PFSK-1 (cell line): ENCODE measurements around the gene SAA1. TPM values are rescaled to one million over a fixed set of nuclear protein-coding genes. Genes with fewer than 3 reads are reported as not detected.

Experiments
- FOXP2 ChIP-seq: optimal IDR thresholded peaks from 2 replicates; pipeline ENCODE3; 2011; ENCODE audit warnings: borderline replicate concordance, control low read depth, inconsistent platforms; ENCODE audit not compliant: insufficient read depth; ENCODE audit errors: extremely low read length, extremely low read depth
- POLR2AphosphoS5 ChIP-seq: IDR thresholded peaks from 2 replicates; pipeline ENCODE4 v1.6.1; 2012; ENCODE audit warnings: low read depth, mild to moderate bottlenecking, control low read depth, low read length, moderate library complexity
- SIN3A ChIP-seq: IDR thresholded peaks from 2 replicates; pipeline ENCODE4 v1.6.1; 2012; ENCODE audit warnings: mild to moderate bottlenecking, low read length, moderate library complexity, borderline replicate concordance; ENCODE audit not compliant: insufficient read depth
- TAF1 ChIP-seq: IDR thresholded peaks from 2 replicates; pipeline ENCODE4 v1.6.1; 2012; ENCODE audit warnings: low read length, control low read depth, borderline replicate concordance; ENCODE audit not compliant: insufficient read depth
- polyA plus RNA-seq: library from polyadenylated mRNA; unstranded; fragments of >200 nt; gene quantifications from one replicate; pipeline ENCODE4 v1.2.1, GENCODE V29; 2012; ENCODE audit warnings: low read depth, missing spikeins; ENCODE audit not compliant: insufficient read length
- TF ChIP-seq, protein P1 (sequence below), 2 experiments: IDR thresholded peaks; 2 replicates each; pipeline versions ENCODE4 v1.6.1 to v1.8.0; 2011 to 2012; ENCODE audit warnings: low read depth in 2 of 2, low read length in 2 of 2, control low read depth in 1 of 2, inconsistent platforms in 1 of 2, mild to moderate bottlenecking in 1 of 2, moderate library complexity in 1 of 2; ENCODE audit not compliant: insufficient read depth in 1 of 2

The SAA1 gene
- not detected for polyA plus RNA-seq

DNA sequence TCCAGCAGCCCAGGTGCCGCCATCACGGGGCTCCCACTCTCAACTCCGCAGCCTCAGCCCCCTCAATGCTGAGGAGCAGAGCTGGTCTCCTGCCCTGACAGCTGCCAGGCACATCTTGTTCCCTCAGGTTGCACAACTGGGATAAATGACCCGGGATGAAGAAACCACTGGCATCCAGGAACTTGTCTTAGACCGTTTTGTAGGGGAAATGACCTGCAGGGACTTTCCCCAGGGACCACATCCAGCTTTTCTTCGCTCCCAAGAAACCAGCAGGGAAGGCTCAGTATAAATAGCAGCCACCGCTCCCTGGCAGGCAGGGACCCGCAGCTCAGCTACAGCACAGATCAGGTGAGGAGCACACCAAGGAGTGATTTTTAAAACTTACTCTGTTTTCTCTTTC lies at the start of gene SAA1:
Gene SAA1 (plus strand): TSS at position 316 of the 400 bp plus-strand sequence. CDS start 624 bp downstream, outside the sequence.
- TF ChIP-seq POLR2AphosphoS5: no peak
- no peak for TF ChIP-seq FOXP2
- TF ChIP-seq TAF1: no peak
- TF ChIP-seq, protein P1, sequence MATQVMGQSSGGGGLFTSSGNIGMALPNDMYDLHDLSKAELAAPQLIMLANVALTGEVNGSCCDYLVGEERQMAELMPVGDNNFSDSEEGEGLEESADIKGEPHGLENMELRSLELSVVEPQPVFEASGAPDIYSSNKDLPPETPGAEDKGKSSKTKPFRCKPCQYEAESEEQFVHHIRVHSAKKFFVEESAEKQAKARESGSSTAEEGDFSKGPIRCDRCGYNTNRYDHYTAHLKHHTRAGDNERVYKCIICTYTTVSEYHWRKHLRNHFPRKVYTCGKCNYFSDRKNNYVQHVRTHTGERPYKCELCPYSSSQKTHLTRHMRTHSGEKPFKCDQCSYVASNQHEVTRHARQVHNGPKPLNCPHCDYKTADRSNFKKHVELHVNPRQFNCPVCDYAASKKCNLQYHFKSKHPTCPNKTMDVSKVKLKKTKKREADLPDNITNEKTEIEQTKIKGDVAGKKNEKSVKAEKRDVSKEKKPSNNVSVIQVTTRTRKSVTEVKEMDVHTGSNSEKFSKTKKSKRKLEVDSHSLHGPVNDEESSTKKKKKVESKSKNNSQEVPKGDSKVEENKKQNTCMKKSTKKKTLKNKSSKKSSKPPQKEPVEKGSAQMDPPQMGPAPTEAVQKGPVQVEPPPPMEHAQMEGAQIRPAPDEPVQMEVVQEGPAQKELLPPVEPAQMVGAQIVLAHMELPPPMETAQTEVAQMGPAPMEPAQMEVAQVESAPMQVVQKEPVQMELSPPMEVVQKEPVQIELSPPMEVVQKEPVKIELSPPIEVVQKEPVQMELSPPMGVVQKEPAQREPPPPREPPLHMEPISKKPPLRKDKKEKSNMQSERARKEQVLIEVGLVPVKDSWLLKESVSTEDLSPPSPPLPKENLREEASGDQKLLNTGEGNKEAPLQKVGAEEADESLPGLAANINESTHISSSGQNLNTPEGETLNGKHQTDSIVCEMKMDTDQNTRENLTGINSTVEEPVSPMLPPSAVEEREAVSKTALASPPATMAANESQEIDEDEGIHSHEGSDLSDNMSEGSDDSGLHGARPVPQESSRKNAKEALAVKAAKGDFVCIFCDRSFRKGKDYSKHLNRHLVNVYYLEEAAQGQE (IDR thresholded peaks at IDR 0.05; ENCODE audit: insufficient read depth in 1 of 2, low read depth in 2 of 2, low read length in 2 of 2): no peak
- no peak for TF ChIP-seq SIN3A

DNA sequence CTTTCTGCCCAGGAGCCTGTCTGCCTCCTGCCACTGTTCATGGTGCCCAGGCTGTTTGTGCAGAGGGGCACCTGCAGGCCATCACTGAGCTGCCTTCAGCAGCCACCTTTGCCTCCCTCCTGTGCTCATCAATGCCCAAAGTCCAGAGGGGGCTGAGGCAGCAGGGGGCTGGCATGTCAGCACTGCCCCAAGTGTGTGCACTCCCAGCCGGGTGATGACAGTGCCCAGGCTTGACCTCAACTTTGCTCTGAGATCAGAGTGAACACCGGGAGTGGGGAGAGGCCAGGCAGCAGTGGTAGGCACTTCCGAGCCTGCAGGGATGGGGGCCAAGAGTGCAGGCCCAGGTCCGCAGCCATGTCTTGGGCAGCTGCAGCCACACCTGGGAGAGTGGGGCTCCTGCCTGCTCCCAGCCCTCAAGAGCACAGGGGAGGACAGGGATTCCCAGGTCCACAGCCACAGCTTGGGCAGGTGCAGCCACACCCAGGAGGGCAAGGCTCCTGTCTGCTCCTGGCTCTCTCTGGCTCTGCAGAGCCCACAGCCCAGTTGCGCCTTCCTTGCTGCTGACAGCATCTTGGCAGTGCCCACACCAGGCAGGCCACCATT lies 44.7 kb upstream of the SAA1 start:
- no peak for TF ChIP-seq SIN3A
- TF ChIP-seq, protein P1 (IDR thresholded peaks at IDR 0.05; ENCODE audit: insufficient read depth in 1 of 2, low read depth in 2 of 2, low read length in 2 of 2): no peak
- no peak for TF ChIP-seq TAF1
- no peak for TF ChIP-seq FOXP2
- TF ChIP-seq POLR2AphosphoS5: no peak

DNA sequence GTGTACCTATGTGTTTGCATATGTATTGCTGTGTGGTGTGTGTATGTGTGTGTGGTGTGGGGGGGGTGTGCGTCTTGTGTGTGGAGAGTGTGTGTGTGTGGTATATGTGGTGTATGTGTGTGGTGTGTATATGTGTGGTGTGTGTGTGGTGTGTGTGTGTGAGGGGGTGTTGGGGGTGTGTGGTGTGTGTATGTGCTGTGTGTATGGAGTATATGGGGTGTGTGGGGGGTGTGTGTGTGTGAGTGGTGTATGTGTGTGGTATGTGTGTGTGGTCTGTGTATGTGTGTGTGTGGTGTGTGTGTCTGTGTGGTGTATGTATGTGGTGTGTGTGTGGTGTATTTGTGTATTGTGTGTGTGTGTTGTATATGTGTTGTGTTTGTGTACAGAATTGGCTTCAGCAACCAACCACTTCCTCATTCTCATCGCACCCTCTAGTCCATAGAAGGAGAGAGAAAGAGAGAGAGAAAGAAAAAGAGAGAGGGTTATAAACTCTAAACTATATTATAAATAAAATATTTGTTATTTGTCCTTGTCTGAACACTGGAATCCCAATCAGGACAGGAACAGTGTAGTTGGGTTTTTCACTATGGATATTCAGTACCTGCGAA lies 43.1 kb upstream of the SAA1 start:
- no peak for TF ChIP-seq SIN3A
- no peak for TF ChIP-seq POLR2AphosphoS5
- no peak for TF ChIP-seq TAF1
- TF ChIP-seq, protein P1 (IDR thresholded peaks at IDR 0.05; ENCODE audit: insufficient read depth in 1 of 2, low read depth in 2 of 2, low read length in 2 of 2): no peak
- no peak for TF ChIP-seq FOXP2

DNA sequence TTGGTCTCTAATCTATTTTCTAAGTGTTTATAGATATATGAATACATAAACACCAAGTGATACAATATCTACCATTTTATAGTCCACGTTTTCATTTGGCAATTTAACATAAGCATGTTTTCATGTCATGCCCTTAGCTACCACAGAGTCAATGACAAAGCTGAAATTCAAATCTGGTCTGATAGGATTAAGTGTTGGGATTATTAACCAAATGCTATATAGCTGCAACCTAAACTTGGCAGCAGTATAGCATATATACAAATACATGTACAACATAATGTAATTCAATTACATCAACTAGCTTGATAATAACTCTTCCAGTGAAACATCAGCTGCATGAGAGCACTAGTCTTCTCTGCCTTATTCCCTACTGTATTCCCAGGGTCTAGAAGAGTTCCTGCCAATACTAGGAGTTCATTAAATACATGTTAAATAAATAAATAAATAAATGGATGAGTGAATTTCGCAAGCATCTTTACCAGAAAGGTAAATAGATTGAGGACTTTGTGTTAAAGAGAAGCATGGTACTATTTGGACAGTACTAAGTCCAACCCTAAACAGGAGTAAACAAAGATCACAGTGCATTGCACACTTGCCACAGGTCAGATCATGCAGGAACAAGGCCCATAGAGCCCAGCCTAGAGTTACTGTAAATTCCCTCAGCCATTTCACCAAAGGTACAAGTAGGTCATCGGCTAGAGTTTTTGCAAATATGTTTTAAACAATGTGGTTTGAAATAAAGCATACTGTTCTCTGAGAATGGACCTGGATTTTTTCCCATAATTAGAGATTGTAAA lies 42.3 kb upstream of the SAA1 start:
- TF ChIP-seq POLR2AphosphoS5 (no peak), TAF1 (no peak), SIN3A (no peak)
- TF ChIP-seq, protein P1 (IDR thresholded peaks at IDR 0.05; ENCODE audit: insufficient read depth in 1 of 2, low read depth in 2 of 2, low read length in 2 of 2): no peak
